ENCODE results near the gene CCDC192. TPM values are rescaled to one million over a fixed set of nuclear protein-coding genes. Genes with fewer than 3 reads are reported as not detected.

CCDC192 gene
- total RNA-seq, 2 experiments from 2014 or later: not detected

- ChIA-PET POLR2A (no interaction called here), CTCF (no interaction called here)
- Mint-ChIP-seq H3K4me1 (ENCODE audit: low read depth) (no peaks in the 10 kb centered on the region), H3K36me3 (ENCODE audit: low read depth) (no peaks in the 10 kb centered on the region), H3K27me3 (no peaks in the 10 kb centered on the region), H3K9me3 (peaks cover 13% of the 10 kb centered on the region), H3K4me3 (no peak overlapping the region), H3K27ac (no peak overlapping the region)
- no peak overlapping the region for H3K27ac ChIP-seq (ENCODE audit: low read depth in 1 of 2, low read length in 2 of 2)
- DNase-seq (no peak), ATAC-seq (ENCODE audit: poor library complexity) (no peak)
- peaks cover 0 to 13% of the 10 kb centered on the region in 2 experiments for H3K9me3 ChIP-seq (ENCODE audit: control insufficient read depth in 1 of 2, insufficient read depth in 1 of 2, low read length in 2 of 2)
- intact Hi-C loops (cut with DNase I, micrococcal nuclease): no loop called here
- H3K36me3 ChIP-seq (ENCODE audit: insufficient read depth, low read length): no peaks in the 10 kb centered on the region
- no peaks in the 10 kb centered on the region for H3K4me1 ChIP-seq (ENCODE audit: insufficient read depth, low read length)
- no peak for TF ChIP-seq CTCF (IDR thresholded peaks at IDR 0.05)
- H3K27me3 ChIP-seq (ENCODE audit: control insufficient read depth in 1 of 2, insufficient read depth in 2 of 2, low read length in 2 of 2): no peaks in the 10 kb centered on the region
- no peak overlapping the region for H3K4me3 ChIP-seq (ENCODE audit: low read length)
Measured at GRCh38 chr5:127793052-127793451, 89.9 kb downstream of the CCDC192 start.

GRCh38 chr5:127793879-127794278, 90.7 kb downstream of the CCDC192 start:
- Mint-ChIP-seq H3K36me3 (ENCODE audit: low read depth) (no peaks in the 10 kb centered on the region), H3K4me1 (ENCODE audit: low read depth) (no peaks in the 10 kb centered on the region), H3K9me3 (peaks cover 11% of the 10 kb centered on the region), H3K27me3 (peaks cover 2% of the 10 kb centered on the region), H3K27ac (no peak overlapping the region), H3K4me3 (no peak overlapping the region)
- TF ChIP-seq CTCF (IDR thresholded peaks at IDR 0.05): no peak
- Histone ChIP-seq H3K4me3 (ENCODE audit: low read length) (no peak overlapping the region), H3K9me3 (ENCODE audit: control insufficient read depth in 1 of 2, insufficient read depth in 1 of 2, low read length in 2 of 2) (peaks cover 0 to 13% of the 10 kb centered on the region in 2 experiments), H3K27ac (ENCODE audit: low read depth in 1 of 2, low read length in 2 of 2) (no peak overlapping the region), H3K27me3 (ENCODE audit: control insufficient read depth in 1 of 2, insufficient read depth in 2 of 2, low read length in 2 of 2) (peaks cover 0 to 1% of the 10 kb centered on the region in 2 experiments), H3K36me3 (ENCODE audit: insufficient read depth, low read length) (no peaks in the 10 kb centered on the region), H3K4me1 (ENCODE audit: insufficient read depth, low read length) (no peaks in the 10 kb centered on the region)
- no peak for DNase-seq
- intact Hi-C loops (cut with DNase I, micrococcal nuclease): no loop called here
- no peak for ATAC-seq (ENCODE audit: poor library complexity)
- ChIA-PET CTCF (no interaction called here), POLR2A (no interaction called here)

GRCh38 chr5:127796211-127796610, 93.0 kb downstream of the CCDC192 start:
- Mint-ChIP-seq H3K9me3 (peaks cover 7% of the 10 kb centered on the region), H3K36me3 (ENCODE audit: low read depth) (no peaks in the 10 kb centered on the region), H3K4me3 (no peak overlapping the region), H3K27me3 (peaks cover 3% of the 10 kb centered on the region), H3K27ac (no peak overlapping the region), H3K4me1 (ENCODE audit: low read depth) (no peaks in the 10 kb centered on the region)
- no peaks in the 10 kb centered on the region for H3K36me3 ChIP-seq (ENCODE audit: insufficient read depth, low read length)
- peaks cover 0 to 6% of the 10 kb centered on the region in 2 experiments for H3K27me3 ChIP-seq (ENCODE audit: control insufficient read depth in 1 of 2, insufficient read depth in 2 of 2, low read length in 2 of 2)
- ChIA-PET CTCF (no interaction called here), POLR2A (no interaction called here)
- ATAC-seq (ENCODE audit: poor library complexity) (no peak), DNase-seq (no peak)
- H3K4me3 ChIP-seq (ENCODE audit: low read length): no peak overlapping the region
- H3K27ac ChIP-seq (ENCODE audit: low read depth in 1 of 2, low read length in 2 of 2): no peak overlapping the region
- H3K9me3 ChIP-seq (ENCODE audit: control insufficient read depth in 1 of 2, insufficient read depth in 1 of 2, low read length in 2 of 2): peaks cover 0 to 8% of the 10 kb centered on the region in 2 experiments
- TF ChIP-seq CTCF (IDR thresholded peaks at IDR 0.05): no peak
- intact Hi-C loops (cut with DNase I, micrococcal nuclease): no loop called here
- no peaks in the 10 kb centered on the region for H3K4me1 ChIP-seq (ENCODE audit: insufficient read depth, low read length)

Data from CD4-positive, alpha-beta T cell (primary cell).